ENCODE results near the gene ETNK1. TPM values are rescaled to one million over a fixed set of nuclear protein-coding genes. Genes with fewer than 3 reads are reported as not detected.

Gene ETNK1
- total and polyA plus RNA-seq, 2 donors (not counting 1 experiment from before 2014, with no cell fraction given), result 19.4 to 106 TPM

DNA sequence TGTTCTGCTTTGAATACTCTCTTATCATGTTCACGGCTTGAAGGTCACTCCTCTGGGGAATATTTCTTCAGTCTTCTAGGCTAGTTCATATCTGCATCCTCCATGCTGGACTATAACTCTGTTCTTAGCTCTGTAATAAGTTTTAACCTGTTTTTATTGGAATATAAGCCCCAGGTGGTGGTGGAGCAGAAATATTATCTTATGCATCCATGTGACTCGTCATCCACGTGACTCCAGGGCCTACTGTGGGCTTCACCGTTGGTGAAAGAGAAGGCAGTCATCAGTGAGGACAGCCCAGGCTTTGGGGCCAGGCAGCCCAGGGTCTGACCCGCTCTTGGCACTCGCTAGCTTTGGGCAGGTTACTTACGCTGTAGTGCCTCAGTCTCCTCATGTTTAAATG, 87.1 kb downstream of the ETNK1 start:
- Histone ChIP-seq H4K20me1 (ENCODE audit: control insufficient read depth, insufficient read depth, low read length, poor library complexity, severe bottlenecking) (no peaks in the 10 kb centered on the region), H3K4me2 (replicated peaks; ENCODE audit: low read depth, low read length, poor library complexity, severe bottlenecking) (no peak overlapping the region), H3K36me3 (replicated peaks in 1 of 2; ENCODE audit: control extremely low read depth in 1 of 2, control insufficient read depth in 1 of 2, extremely low read depth in 1 of 2, insufficient read depth in 2 of 2, low read length in 1 of 2) (no peaks in the 10 kb centered on the region), H3K27me3 (replicated peaks in 1 of 4; ENCODE audit: control extremely low read depth in 1 of 4, control insufficient read depth in 3 of 4, insufficient read depth in 4 of 4, low read length in 3 of 4) (no peaks in the 10 kb centered on the region), H3K4me1 (ENCODE audit: control insufficient read depth in 2 of 2, insufficient read depth in 2 of 2, low read length in 2 of 2) (no peaks in the 10 kb centered on the region), H2AFZ (ENCODE audit: insufficient read depth, low read depth, low read length, poor library complexity, severe bottlenecking) (no peak overlapping the region), H3K27ac (ENCODE audit: low read length in 2 of 2) (no peak overlapping the region), H3K79me2 (ENCODE audit: control insufficient read depth, insufficient read depth, low read length) (no peaks in the 10 kb centered on the region), H3K9ac (ENCODE audit: low read length) (no peak overlapping the region), H3K4me3 (ENCODE audit: control extremely low read depth in 1 of 5, extremely low read depth in 1 of 5, insufficient read depth in 1 of 5, low read depth in 2 of 5, low read length in 4 of 5) (no peak overlapping the region), H3K9me3 (ENCODE audit: control extremely low read depth in 1 of 3, control insufficient read depth in 2 of 3, insufficient read depth in 1 of 3, low read length in 2 of 3) (no peaks in the 10 kb centered on the region)
- 93% methylated on average over 5 of the region's 7 CpGs for WGBS (ENCODE audit: insufficient coverage)
- intact Hi-C loops (cut with micrococcal nuclease), result no loop called here
- POLR2A ChIA-PET, result no interaction called here
- Mint-ChIP-seq H3K9me3 (ENCODE audit: insufficient read depth) (no peaks in the 10 kb centered on the region), H3K4me1 (peaks cover 3% of the 10 kb centered on the region), H3K27ac (no peak overlapping the region), H3K27me3 (no peaks in the 10 kb centered on the region), H3K4me3 (no peak overlapping the region)
- ATAC-seq (ENCODE audit: low read depth) (no peak), DNase-seq (no peak)
- TF ChIP-seq, protein P1, sequence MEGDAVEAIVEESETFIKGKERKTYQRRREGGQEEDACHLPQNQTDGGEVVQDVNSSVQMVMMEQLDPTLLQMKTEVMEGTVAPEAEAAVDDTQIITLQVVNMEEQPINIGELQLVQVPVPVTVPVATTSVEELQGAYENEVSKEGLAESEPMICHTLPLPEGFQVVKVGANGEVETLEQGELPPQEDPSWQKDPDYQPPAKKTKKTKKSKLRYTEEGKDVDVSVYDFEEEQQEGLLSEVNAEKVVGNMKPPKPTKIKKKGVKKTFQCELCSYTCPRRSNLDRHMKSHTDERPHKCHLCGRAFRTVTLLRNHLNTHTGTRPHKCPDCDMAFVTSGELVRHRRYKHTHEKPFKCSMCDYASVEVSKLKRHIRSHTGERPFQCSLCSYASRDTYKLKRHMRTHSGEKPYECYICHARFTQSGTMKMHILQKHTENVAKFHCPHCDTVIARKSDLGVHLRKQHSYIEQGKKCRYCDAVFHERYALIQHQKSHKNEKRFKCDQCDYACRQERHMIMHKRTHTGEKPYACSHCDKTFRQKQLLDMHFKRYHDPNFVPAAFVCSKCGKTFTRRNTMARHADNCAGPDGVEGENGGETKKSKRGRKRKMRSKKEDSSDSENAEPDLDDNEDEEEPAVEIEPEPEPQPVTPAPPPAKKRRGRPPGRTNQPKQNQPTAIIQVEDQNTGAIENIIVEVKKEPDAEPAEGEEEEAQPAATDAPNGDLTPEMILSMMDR (IDR thresholded peaks at IDR 0.05), result no peak
- no peak for TF ChIP-seq EZH2 (IDR thresholded peaks at IDR 0.05; ENCODE audit: borderline replicate concordance, insufficient read depth, low read depth, low read length, poor library complexity, severe bottlenecking)
- CTCF ChIA-PET, result no interaction called here

DNA sequence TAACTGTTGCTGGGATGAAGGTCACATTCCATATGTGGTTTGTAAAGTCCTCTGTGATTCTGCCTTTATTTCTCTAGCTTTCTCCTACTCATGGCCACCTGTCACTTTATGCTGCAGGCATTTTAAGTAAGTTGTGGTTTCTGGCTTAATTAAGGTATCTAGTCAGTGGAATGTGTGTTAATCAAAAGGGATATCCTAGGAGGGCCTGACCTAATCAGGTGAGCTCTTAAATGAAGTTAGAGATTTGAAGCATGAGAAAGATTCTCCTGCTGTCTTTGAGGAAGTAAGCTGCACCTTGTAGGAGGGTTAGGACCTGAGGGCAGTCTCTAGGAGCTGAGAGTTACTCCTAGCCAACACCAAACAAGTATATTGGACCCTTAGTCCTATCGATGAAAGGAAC, 90.3 kb downstream of the ETNK1 start:
- DNase-seq (no peak), ATAC-seq (ENCODE audit: low read depth) (no peak)
- Mint-ChIP-seq H3K27me3 (no peaks in the 10 kb centered on the region), H3K9me3 (ENCODE audit: insufficient read depth) (no peaks in the 10 kb centered on the region), H3K4me3 (no peak overlapping the region), H3K4me1 (no peaks in the 10 kb centered on the region), H3K27ac (no peak overlapping the region)
- Histone ChIP-seq H3K27me3 (replicated peaks in 1 of 4; ENCODE audit: control extremely low read depth in 1 of 4, control insufficient read depth in 3 of 4, insufficient read depth in 4 of 4, low read length in 3 of 4) (no peaks in the 10 kb centered on the region), H3K4me2 (replicated peaks; ENCODE audit: low read depth, low read length, poor library complexity, severe bottlenecking) (no peak overlapping the region), H4K20me1 (ENCODE audit: control insufficient read depth, insufficient read depth, low read length, poor library complexity, severe bottlenecking) (no peaks in the 10 kb centered on the region), H3K79me2 (ENCODE audit: control insufficient read depth, insufficient read depth, low read length) (no peaks in the 10 kb centered on the region), H3K36me3 (replicated peaks in 1 of 2; ENCODE audit: control extremely low read depth in 1 of 2, control insufficient read depth in 1 of 2, extremely low read depth in 1 of 2, insufficient read depth in 2 of 2, low read length in 1 of 2) (no peaks in the 10 kb centered on the region), H3K9me3 (ENCODE audit: control extremely low read depth in 1 of 3, control insufficient read depth in 2 of 3, insufficient read depth in 1 of 3, low read length in 2 of 3) (no peaks in the 10 kb centered on the region), H2AFZ (ENCODE audit: insufficient read depth, low read depth, low read length, poor library complexity, severe bottlenecking) (no peak overlapping the region), H3K4me1 (ENCODE audit: control insufficient read depth in 2 of 2, insufficient read depth in 2 of 2, low read length in 2 of 2) (no peaks in the 10 kb centered on the region), H3K27ac (ENCODE audit: low read length in 2 of 2) (no peak overlapping the region), H3K4me3 (ENCODE audit: control extremely low read depth in 1 of 5, extremely low read depth in 1 of 5, insufficient read depth in 1 of 5, low read depth in 2 of 5, low read length in 4 of 5) (no peak overlapping the region), H3K9ac (ENCODE audit: low read length) (no peak overlapping the region)
- ChIA-PET POLR2A (no interaction called here), CTCF (no interaction called here)
- TF ChIP-seq EZH2 (IDR thresholded peaks at IDR 0.05; ENCODE audit: borderline replicate concordance, insufficient read depth, low read depth, low read length, poor library complexity, severe bottlenecking), result no peak
- TF ChIP-seq, protein P1 (IDR thresholded peaks at IDR 0.05), result no peak
- intact Hi-C loops (cut with micrococcal nuclease), result no loop called here
- no CpG with 5 or more reads among the region's 1 CpG for WGBS (ENCODE audit: insufficient coverage)
